PFSK-1 (cell line): ENCODE results near the gene SDF4.

Experiments
- POLR2AphosphoS5 ChIP-seq: IDR thresholded peaks from 2 replicates; pipeline ENCODE4 v1.6.1; 2012; ENCODE audit warnings: low read depth, mild to moderate bottlenecking, control low read depth, low read length, moderate library complexity
- REST ChIP-seq, 2 experiments: IDR thresholded peaks; 2 replicates each; pipeline versions ENCODE4 v1.6.1 to v1.8.0; 2011 to 2012; ENCODE audit warnings: low read depth in 2 of 2, low read length in 2 of 2, control low read depth in 1 of 2, inconsistent platforms in 1 of 2, mild to moderate bottlenecking in 1 of 2, moderate library complexity in 1 of 2; ENCODE audit not compliant: insufficient read depth in 1 of 2
- TAF1 ChIP-seq: IDR thresholded peaks from 2 replicates; pipeline ENCODE4 v1.6.1; 2012; ENCODE audit warnings: low read length, control low read depth, borderline replicate concordance; ENCODE audit not compliant: insufficient read depth

- TF ChIP-seq REST (IDR thresholded peaks at IDR 0.05; ENCODE audit: insufficient read depth in 1 of 2, low read depth in 2 of 2, low read length in 2 of 2) = no peak
- no peak for TF ChIP-seq POLR2AphosphoS5
- no peak for TF ChIP-seq TAF1
Measured at GRCh38 chr1:1213345-1214265, 18.2 kb downstream of the SDF4 start, which contains the start of gene TNFRSF4.
